Activated B cell treated with CpG ODN at 0.5 μM for 24 hours (primary cell): ENCODE results near the gene MPRIP. TPM values are rescaled to one million over a fixed set of nuclear protein-coding genes. Genes with fewer than 3 reads are reported as not detected.
"Not testable (repeated sequence)": the region's sequence is repeated elsewhere in the genome, so short reads cannot be mapped to it uniquely, and the experiment has no call there.

Source experiments
- ATAC-seq: fragments of 200-7000 bp; cut with Tn5 transposase; one replicate; pipeline ENCODE4 v1.10.0; 2021; ENCODE audit warnings: low read depth, mild to moderate bottlenecking, moderate library complexity
- CTCF ChIA-PET: fragments of 350-600 bp; sonication (Branson Sonifier 250); formaldehyde crosslinking; loops from one replicate; lab custom pipeline; 2021; ENCODE audit warnings: antibody characterized with exemption; lab: Charles Lee
- POLR2A ChIA-PET: fragments of 350-600 bp; sonication (Branson Sonifier 250); formaldehyde crosslinking; loops from one replicate; lab custom pipeline; 2021; ENCODE audit warnings: antibody characterized with exemption; lab: Charles Lee
- DNase-seq: peaks from one replicate; pipeline ENCODE4 v3.0.0; 2022
- H3K27ac Mint-ChIP-seq: one replicate; pipeline ENCODE4 v1.8.0; 2020; ENCODE audit warnings: mixed read lengths
- H3K27me3 Mint-ChIP-seq: one replicate; pipeline ENCODE4 v1.8.0; 2021; ENCODE audit warnings: mixed read lengths
- H3K36me3 Mint-ChIP-seq: one replicate; pipeline ENCODE4 v1.8.0; 2021; ENCODE audit warnings: low read depth, mixed read lengths
- H3K4me1 Mint-ChIP-seq: one replicate; pipeline ENCODE4 v1.8.0; 2021; ENCODE audit warnings: mixed read lengths
- H3K4me3 Mint-ChIP-seq: one replicate; pipeline ENCODE4 v1.8.0; 2020; ENCODE audit warnings: mild to moderate bottlenecking, mixed read lengths
- H3K9me3 Mint-ChIP-seq: one replicate; pipeline ENCODE4 v1.8.0; 2020; ENCODE audit warnings: mixed read lengths
- intact Hi-C: fragments of 100-400 bp; cut with micrococcal nuclease; formaldehyde crosslinking; loops from one replicate; pipeline ENCODE4 v1.15.1; 2024
- total RNA-seq: library from RNA; stranded (reverse); gene quantifications from 2 replicates; pipeline ENCODE4 v1.2.3, GENCODE V29; 2022
- TF ChIP-seq, protein P1 (sequence below): fragments of 200-600 bp; IDR thresholded peaks from one replicate; pipeline ENCODE4 v1.8.0; 2022; ENCODE audit warnings: antibody characterized with exemption, mild to moderate bottlenecking

The MPRIP gene
- total RNA-seq, 1 donor from 2014 or later: 231 TPM

DNA sequence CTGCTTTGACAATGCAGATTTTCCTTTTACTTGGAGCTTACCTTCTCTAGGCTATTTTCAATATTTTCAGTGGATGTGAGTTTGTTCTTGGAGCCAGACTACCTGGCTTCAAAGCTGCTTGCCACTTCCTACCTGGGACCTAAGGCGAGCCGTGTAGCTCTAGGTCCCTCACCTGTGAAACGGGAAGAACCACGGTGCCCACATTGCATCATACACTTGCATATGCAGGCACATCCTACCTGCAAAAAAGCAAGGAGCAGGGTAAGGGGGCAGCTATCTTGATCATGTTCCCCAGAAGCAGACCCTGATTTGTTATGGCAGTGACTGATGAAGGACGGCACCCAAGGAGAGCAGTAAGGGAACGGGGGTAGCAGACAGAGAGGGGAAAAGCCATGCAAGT, 27.0 kb upstream of the MPRIP start:
- H3K9me3 Mint-ChIP-seq: no peaks in the 10 kb centered on the region
- H3K27ac Mint-ChIP-seq: no peak overlapping the region
- H3K4me1 Mint-ChIP-seq: peaks cover 20% of the 10 kb centered on the region
- TF ChIP-seq, protein P1, sequence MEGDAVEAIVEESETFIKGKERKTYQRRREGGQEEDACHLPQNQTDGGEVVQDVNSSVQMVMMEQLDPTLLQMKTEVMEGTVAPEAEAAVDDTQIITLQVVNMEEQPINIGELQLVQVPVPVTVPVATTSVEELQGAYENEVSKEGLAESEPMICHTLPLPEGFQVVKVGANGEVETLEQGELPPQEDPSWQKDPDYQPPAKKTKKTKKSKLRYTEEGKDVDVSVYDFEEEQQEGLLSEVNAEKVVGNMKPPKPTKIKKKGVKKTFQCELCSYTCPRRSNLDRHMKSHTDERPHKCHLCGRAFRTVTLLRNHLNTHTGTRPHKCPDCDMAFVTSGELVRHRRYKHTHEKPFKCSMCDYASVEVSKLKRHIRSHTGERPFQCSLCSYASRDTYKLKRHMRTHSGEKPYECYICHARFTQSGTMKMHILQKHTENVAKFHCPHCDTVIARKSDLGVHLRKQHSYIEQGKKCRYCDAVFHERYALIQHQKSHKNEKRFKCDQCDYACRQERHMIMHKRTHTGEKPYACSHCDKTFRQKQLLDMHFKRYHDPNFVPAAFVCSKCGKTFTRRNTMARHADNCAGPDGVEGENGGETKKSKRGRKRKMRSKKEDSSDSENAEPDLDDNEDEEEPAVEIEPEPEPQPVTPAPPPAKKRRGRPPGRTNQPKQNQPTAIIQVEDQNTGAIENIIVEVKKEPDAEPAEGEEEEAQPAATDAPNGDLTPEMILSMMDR: no peak
- no peak for ATAC-seq
- H3K4me3 Mint-ChIP-seq: no peak overlapping the region
- no peak for DNase-seq
- intact Hi-C loops: no loop called here
- ChIA-PET POLR2A (no interaction called here), CTCF (no interaction called here)
- H3K36me3 Mint-ChIP-seq: no peaks in the 10 kb centered on the region
- no peaks in the 10 kb centered on the region for H3K27me3 Mint-ChIP-seq

DNA sequence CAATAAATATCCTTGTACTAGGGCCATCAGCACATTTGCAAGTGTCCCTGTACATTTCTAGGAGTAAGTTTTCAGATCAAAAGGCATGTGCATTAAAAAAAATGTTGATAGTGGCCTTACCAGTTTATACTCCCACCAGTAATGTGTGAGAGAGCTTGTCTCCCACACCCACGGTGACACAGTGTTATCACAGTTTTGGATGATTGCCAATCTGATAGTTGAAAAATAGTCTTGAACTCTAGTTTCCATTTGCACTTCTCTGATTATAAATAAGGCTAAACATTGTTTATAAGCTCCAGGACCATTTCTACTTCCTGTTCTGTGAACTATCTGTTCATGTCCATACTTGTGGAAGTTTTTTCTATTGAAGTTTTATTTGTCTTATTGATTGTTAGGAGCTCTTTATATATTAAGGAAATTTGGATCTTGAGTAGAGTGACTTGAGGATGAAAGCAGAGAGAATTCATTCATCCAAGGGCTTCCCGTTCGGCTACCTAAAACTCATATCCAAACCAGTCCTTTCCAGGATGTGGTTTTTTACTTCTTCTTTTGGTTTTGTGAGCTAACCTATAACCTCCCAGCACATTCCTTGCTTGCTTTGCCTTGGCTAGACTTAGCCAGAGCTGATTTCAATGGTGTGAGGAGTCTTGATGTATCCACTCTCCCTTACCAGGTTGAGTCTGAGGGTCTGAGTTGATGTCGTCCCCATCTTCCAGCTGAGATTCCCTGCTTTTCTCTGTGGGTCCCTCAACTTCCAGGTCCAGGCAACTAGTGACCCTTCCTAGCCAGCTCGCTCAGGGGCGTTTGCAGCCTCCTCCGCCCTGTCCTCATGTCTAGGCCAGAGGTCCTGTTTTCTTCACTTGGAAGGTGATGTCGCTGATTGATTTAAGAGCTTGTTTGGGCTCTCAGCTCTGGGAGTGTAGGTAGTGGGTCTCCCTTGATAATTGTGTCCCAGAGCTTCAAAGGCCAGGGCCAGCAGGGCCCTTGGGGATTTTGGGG, 25.8 kb upstream of the MPRIP start:
- Mint-ChIP-seq H3K4me1 (peaks cover 20% of the 10 kb centered on the region), H3K27ac (peak overlapping the region; percentile 35)
- CTCF ChIA-PET, H3K9me3 Mint-ChIP-seq, H3K4me3 Mint-ChIP-seq, H3K36me3 Mint-ChIP-seq, DNase-seq, H3K27me3 Mint-ChIP-seq, intact Hi-C loops: not testable (repeated sequence)
- peak; percentile 67 for ATAC-seq
- POLR2A ChIA-PET: interaction anchor here (0.6 to 1.1 kb wide), 3 partner anchors 11 to 103 kb away, joined by 3 read pairs; no protein-coding TSS in a partner anchor

DNA sequence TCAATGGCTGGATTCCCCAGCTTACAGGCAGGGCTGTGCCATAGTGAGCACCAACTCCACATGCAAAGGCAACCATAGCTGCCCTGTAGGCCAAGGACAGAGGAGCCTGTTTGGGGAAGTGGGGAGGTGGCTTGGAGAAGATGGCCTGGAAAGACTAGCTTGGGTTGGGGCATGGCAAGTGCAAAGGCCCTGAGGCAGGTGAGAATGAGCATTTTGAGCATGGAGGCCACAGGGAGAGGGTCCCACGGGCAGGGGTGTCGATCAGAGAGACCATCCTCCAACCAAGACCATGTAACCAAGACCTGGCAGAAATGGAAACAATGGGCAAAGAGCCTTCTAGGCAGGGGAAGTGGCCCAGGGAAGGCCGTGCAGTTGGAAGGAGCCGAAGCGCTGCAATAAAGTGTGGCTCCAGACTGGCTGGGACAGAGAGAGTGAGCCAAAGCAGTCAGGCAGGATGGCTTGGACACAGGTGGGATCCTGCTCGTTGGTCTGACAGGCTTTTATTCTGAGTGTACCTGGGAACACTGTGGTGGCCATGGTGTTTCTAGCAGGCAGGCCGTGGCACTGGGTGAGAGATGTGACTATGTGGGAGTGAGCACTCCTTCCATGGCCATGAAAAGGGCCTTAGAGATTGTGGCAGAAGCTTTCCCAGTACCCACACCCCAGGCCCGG, 24.8 kb upstream of the MPRIP start:
- ChIA-PET CTCF (no interaction called here), POLR2A (interaction anchor here (1.1 kb wide), 1 partner anchor 102 kb away, joined by 3 read pairs; no protein-coding TSS in a partner anchor)
- H3K4me1 Mint-ChIP-seq: peaks cover 20% of the 10 kb centered on the region
- no peak overlapping the region for H3K27ac Mint-ChIP-seq
- H3K9me3 Mint-ChIP-seq: no peaks in the 10 kb centered on the region
- intact Hi-C loops: no loop called here
- ATAC-seq (no peak), DNase-seq (no peak)
- H3K4me3 Mint-ChIP-seq: no peak overlapping the region
- no peaks in the 10 kb centered on the region for H3K27me3 Mint-ChIP-seq
- TF ChIP-seq, protein P1: no peak
- H3K36me3 Mint-ChIP-seq: no peaks in the 10 kb centered on the region

DNA sequence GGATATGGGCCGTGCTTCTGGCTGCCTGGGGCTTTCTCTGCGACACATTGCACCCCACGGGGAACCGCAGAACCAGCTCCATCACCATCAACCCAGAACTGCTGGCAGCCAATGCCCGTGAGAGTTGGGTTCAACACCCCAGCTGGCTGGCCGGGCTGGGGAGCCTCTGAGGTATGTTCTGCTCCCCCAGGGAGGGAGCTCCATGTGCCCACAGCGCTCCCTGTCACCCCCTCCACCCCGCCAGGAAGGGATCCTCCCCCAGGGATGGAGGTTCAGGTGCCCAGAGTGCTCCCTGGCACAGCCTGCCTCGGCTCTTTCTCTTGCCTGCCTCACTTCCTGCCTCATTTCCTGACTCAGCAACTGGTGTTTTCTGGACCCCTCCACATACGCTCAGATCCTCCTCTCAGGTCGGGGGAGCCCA, 24.2 kb upstream of the MPRIP start:
- H3K36me3 Mint-ChIP-seq: no peaks in the 10 kb centered on the region
- ChIA-PET CTCF (no interaction called here), POLR2A (interaction anchor here (0.6 kb wide), 1 partner anchor 32 kb away, joined by 5 read pairs; no protein-coding TSS in a partner anchor)
- H3K27ac Mint-ChIP-seq: no peak overlapping the region
- no peaks in the 10 kb centered on the region for H3K27me3 Mint-ChIP-seq
- H3K4me1 Mint-ChIP-seq: peaks cover 20% of the 10 kb centered on the region
- intact Hi-C loops: no loop called here
- ATAC-seq: no peak
- no peak for DNase-seq
- H3K4me3 Mint-ChIP-seq: no peak overlapping the region
- TF ChIP-seq, protein P1: no peak
- no peaks in the 10 kb centered on the region for H3K9me3 Mint-ChIP-seq

DNA sequence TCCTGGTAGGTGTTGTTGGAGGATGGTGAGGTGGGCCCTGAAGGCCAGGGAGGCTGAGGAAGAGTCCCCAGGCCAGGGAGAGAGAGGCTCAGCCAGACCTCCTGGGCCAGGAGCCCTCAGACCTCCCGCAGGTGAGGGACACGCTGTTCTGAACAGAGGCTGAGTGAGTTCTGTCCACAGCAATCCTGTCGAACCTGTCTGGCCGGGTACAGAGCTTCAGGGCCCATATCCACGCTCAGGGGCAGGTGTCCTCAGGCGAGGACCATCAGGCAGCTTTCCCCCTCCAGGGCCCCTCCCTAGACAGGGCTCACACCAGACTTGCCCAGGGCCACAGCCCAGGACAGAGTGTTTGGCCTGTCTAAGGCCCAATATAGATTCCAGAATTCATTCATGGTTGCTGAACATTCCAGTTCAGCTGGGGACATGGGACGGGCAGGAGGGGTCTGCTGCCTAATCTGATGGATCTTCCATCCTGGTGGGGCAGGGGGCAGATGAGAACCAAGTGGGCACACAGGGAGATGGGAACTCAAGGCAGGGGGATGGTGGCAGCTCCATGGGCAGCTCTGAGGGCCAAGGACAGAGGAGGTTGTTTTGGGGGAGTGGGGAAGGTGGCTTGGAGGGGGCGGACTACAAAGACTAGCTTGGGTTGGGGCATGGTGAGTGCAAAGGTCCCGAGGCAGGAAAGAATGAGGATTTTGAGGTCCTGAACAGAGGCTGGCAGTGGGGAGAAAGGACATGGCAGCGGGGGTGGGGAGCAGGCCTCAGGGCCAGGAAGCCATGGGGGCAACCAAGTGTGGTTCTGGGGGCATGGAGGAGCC, 23.4 kb upstream of the MPRIP start:
- TF ChIP-seq, protein P1: no peak
- DNase-seq (no peak), ATAC-seq (no peak)
- Mint-ChIP-seq H3K27ac (no peak overlapping the region), H3K4me1 (peaks cover 20% of the 10 kb centered on the region), H3K4me3 (no peak overlapping the region), H3K36me3 (no peaks in the 10 kb centered on the region), H3K9me3 (no peaks in the 10 kb centered on the region), H3K27me3 (no peaks in the 10 kb centered on the region)
- CTCF ChIA-PET: no interaction called here
- POLR2A ChIA-PET: interaction anchor here (0.6 kb wide), 1 partner anchor 31 kb away, joined by 5 read pairs; no protein-coding TSS in a partner anchor
- intact Hi-C loops: no loop called here
